HFF-Myc (cell line): ENCODE results near the gene NCAPH2.

Experiments
- DNase-seq: peaks from one replicate; pipeline ENCODE4 v3.0.0-alpha.2; 2011; ENCODE audit warnings: low read depth; ENCODE audit errors: extremely low read depth
- H3K4me3 ChIP-seq: replicated peaks from 2 replicates; pipeline ENCODE4 v1.5.1; 2011; ENCODE audit warnings: low read depth, mild to moderate bottlenecking, control low read depth, low read length
- CTCF ChIP-seq: IDR thresholded peaks from 2 replicates; pipeline ENCODE4 v1.5.1; 2012; ENCODE audit warnings: mild to moderate bottlenecking, low read depth, low read length, control low read depth; ENCODE audit errors: missing control alignments

NCAPH2 gene

DNA sequence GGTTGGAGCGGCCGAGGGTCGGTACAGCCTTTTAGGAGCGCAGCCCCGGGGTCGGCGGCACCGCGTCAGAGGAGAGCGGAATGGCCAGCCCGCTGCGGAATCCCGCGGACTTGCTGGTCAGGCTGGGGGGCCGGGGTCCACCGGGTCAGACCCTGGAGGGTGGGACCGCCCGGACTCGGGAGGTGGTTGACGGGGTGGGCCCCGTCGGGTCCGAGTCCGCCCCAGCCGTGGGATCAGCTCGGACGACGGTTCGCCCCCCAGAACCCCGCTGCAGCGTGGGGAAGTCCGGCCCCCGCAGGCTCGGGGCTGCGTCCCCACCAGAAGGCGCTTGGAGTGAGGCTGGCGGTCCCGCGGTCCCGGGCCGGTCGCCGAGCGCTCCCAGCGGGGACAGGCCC is 27.0 kb upstream of the NCAPH2 start:
- no peak for TF ChIP-seq CTCF
- H3K4me3 ChIP-seq: no peak overlapping the region
- no peak for DNase-seq

DNA sequence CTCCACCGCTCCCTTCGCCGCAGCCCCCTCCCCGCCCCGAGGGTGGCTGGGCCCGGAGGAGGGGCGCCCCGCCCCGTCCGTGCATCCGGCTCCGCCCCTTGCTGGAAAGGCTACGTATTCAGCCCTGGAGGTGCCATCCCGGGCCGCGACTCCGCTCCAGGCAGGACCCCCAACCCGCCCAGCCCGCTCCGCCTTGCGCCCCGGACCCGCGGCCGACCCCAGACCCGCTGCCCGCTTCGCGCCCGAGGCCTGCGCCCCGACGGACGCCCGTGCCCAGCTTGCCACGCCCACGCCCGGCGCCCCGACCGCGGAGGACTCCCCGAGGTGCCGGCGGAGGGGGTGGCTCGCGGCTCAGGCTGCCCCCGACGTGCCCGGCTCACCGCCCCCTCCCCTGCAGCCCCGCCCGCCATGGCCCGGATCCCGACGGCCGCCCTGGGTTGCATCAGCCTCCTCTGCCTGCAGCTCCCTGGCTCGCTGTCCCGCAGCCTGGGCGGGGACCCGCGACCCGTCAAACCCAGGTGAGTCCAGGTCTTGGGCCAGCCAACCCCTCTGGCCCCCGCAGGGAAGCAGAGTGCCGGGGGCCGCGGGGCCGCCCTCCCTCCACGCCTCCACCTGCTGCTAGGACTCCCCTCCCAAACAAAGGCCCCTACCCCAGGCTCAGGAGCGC is 26.5 kb upstream of the NCAPH2 start, which contains the start of gene ADM2:
Gene ADM2 (plus strand): TSS at position 104 of the 667 bp plus-strand sequence. CDS start 305 bp downstream, at position 409.
- peak within 1 kb of the TSS; percentile 25 for H3K4me3 ChIP-seq
- DNase-seq: no peak
- TF ChIP-seq CTCF: no peak

GRCh38 chr22:50482107-50483074 is 25.6 kb upstream of the NCAPH2 start:
- no peak for TF ChIP-seq CTCF
- H3K4me3 ChIP-seq: peak overlapping the region; percentile 25
- no peak for DNase-seq

- H3K4me3 ChIP-seq: no peak overlapping the region
- no peak for DNase-seq
- TF ChIP-seq CTCF: no peak
Measured at GRCh38 chr22:50483106-50483505, 24.9 kb upstream of the NCAPH2 start.

DNA sequence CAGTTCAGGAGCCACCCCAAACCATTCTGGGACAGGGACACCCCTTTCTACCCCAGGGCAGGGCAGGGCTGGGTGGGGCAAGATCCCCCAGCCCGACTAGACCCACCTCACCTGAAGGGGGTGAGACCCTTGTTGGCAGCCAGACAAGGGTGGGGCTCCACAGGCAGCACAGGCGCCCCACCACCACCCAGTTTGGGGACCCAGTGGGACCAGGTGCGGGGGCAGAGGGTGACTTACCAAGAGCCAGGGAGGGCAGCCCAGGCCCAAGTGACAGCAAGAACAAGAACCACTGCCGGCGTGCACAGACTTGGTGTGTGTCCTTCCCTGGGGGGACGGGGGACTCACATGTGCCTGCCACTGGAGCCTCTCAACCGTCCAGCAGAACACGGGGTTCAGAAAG is 24.5 kb upstream of the NCAPH2 start:
- H3K4me3 ChIP-seq: no peak overlapping the region
- DNase-seq: no peak
- TF ChIP-seq CTCF: no peak

GRCh38 chr22:50483977-50484853 is 23.8 kb upstream of the NCAPH2 start:
- no peak for DNase-seq

More at GRCh38 chr22:50483977-50484853, 23.8 kb upstream of the NCAPH2 start:
- no peak overlapping the region for H3K4me3 ChIP-seq
- no peak for TF ChIP-seq CTCF
